Right atrium auricular region (tissue), 2 donors: ENCODE results near the gene DPP10. TPM values are rescaled to one million over a fixed set of nuclear protein-coding genes. Genes with fewer than 3 reads are reported as not detected.

Experiments
- DNase-seq: peaks from one replicate; pipeline ENCODE4 v3.0.0-alpha.2; 2019; ENCODE audit warnings: low spot score
- H3K27ac ChIP-seq, 2 donors: fragments of 200-600 bp; sonication (generic); 1 replicate in 1 of 2; 2 replicates in 1 of 2; pipeline ENCODE4 v1.5.1; 2016 to 2019
- H3K27me3 ChIP-seq, 2 donors: fragments of 200-600 bp; sonication (generic); one replicate each; pipeline versions ENCODE4 v1.5.1 to v1.6.0; 2017 to 2019
- H3K36me3 ChIP-seq: fragments of 200-600 bp; sonication (generic); one replicate; pipeline ENCODE4 v1.5.1; 2016
- H3K4me1 ChIP-seq, 2 donors: fragments of 200-600 bp; sonication (generic); one replicate each; pipeline versions ENCODE4 v1.5.1 to v1.6.0; 2017 to 2019
- H3K4me3 ChIP-seq, 2 donors: fragments of 200-600 bp; sonication (generic); 1 replicate in 1 of 2; 2 replicates in 1 of 2; pipeline ENCODE4 v1.5.1; 2017 to 2019; ENCODE audit warnings: mild to moderate bottlenecking in 1 of 2, moderate library complexity in 1 of 2
- H3K9me3 ChIP-seq, 2 donors: fragments of 200-600 bp; sonication (generic); one replicate each; pipeline ENCODE4 v1.5.1; 2019
- CTCF ChIP-seq, 2 donors: fragments of 200-600 bp; sonication (generic); IDR thresholded peaks; one replicate each; pipeline ENCODE4 v1.5.1; 2019; ENCODE audit warnings: antibody characterized with exemption in 2 of 2
- total RNA-seq, 2 donors: library from RNA; depleted of rRNA; stranded (reverse); fragments of >200 nt; gene quantifications; one replicate each; pipeline ENCODE4 v1.1.0, GENCODE V29; 2016

The DPP10 gene
- total RNA-seq, 2 donors from 2014 or later = not detected

- Histone ChIP-seq H3K27me3 (no peaks in the 10 kb centered on the region), H3K27ac (no peak overlapping the region), H3K4me3 (no peak overlapping the region), H3K9me3 (no peaks in the 10 kb centered on the region), H3K4me1 (peaks cover 0 to 5% of the 10 kb centered on the region in 2 donors), H3K36me3 (no peaks in the 10 kb centered on the region)
- no peak for TF ChIP-seq CTCF (IDR thresholded peaks at IDR 0.05)
- no peak for DNase-seq
These were observed 92.0 kb downstream of the DPP10 start for GRCh38 chr2:114534116-114535084.

- Histone ChIP-seq H3K9me3 (no peaks in the 10 kb centered on the region), H3K27me3 (no peaks in the 10 kb centered on the region), H3K4me1 (peaks cover 0 to 5% of the 10 kb centered on the region in 2 donors), H3K4me3 (no peak overlapping the region), H3K27ac (no peak overlapping the region), H3K36me3 (no peaks in the 10 kb centered on the region)
- no peak for TF ChIP-seq CTCF (IDR thresholded peaks at IDR 0.05)
- no peak for DNase-seq
These were observed 95.3 kb downstream of the DPP10 start for GRCh38 chr2:114537777-114538176.

GRCh38 chr2:114542695-114543094, 100.3 kb downstream of the DPP10 start:
- Histone ChIP-seq H3K4me1 (no peaks in the 10 kb centered on the region), H3K4me3 (no peak overlapping the region), H3K27ac (peak overlapping the region; percentile 3 to 49), H3K36me3 (no peaks in the 10 kb centered on the region), H3K27me3 (no peaks in the 10 kb centered on the region), H3K9me3 (no peaks in the 10 kb centered on the region)
- DNase-seq = no peak
- TF ChIP-seq CTCF (IDR thresholded peaks at IDR 0.05) = no peak

- Histone ChIP-seq H3K4me3 (no peak overlapping the region), H3K27ac (peak overlapping the region; percentile 3 to 49), H3K27me3 (no peaks in the 10 kb centered on the region), H3K9me3 (no peaks in the 10 kb centered on the region), H3K4me1 (no peaks in the 10 kb centered on the region), H3K36me3 (no peaks in the 10 kb centered on the region)
- peak in 1 of 2 donors; percentile 40 for TF ChIP-seq CTCF (IDR thresholded peaks at IDR 0.05)
- peak; percentile 75 for DNase-seq
These were observed 100.9 kb downstream of the DPP10 start for GRCh38 chr2:114543236-114543766.

GRCh38 chr2:114545052-114545451, 102.6 kb downstream of the DPP10 start:
- no peaks in the 10 kb centered on the region for H3K4me1 ChIP-seq
- no peaks in the 10 kb centered on the region for H3K36me3 ChIP-seq
- no peak overlapping the region for H3K4me3 ChIP-seq
- no peak for TF ChIP-seq CTCF (IDR thresholded peaks at IDR 0.05)
- DNase-seq = no peak
- no peaks in the 10 kb centered on the region for H3K9me3 ChIP-seq
- H3K27ac ChIP-seq = no peak overlapping the region
- H3K27me3 ChIP-seq = no peaks in the 10 kb centered on the region
